GM12878 (cell line): ENCODE data around the gene PKD1L1. TPM values are rescaled to one million over a fixed set of nuclear protein-coding genes. Genes with fewer than 3 reads are reported as not detected.
"Not testable (repeated sequence)": the region's sequence is repeated elsewhere in the genome, so short reads cannot be mapped to it uniquely, and the experiment has no call there.

Experiments
- ATAC-seq: fragments of 200-7000 bp; cut with Tn5 transposase; 3 replicates; pipeline ENCODE4 v1.9.1; 2020; ENCODE audit warnings: mild to moderate bottlenecking, moderate library complexity
- BruUV-seq: library from RNA; stranded (reverse); fragments of 400-500 nt; replicated peaks from 2 replicates; lab custom pipeline; 2021; lab: Mats Ljungman, UMichigan
- CTCF ChIA-PET: fragments of 300-600 bp; sonication (Branson Sonifier 250); formaldehyde crosslinking; extraction: SDS; loops from one replicate; lab custom pipeline; 2021; ENCODE audit warnings: inconsistent platforms; lab: Yijun Ruan, JAX
- POLR2A ChIA-PET: fragments of 350-600 bp; formaldehyde crosslinking; extraction: SDS; loops from one replicate; lab custom pipeline; 2021; ENCODE audit warnings: inconsistent platforms; lab: Charles Lee
- RAD21 ChIA-PET: fragments of 300-600 bp; sonication (Branson Sonifier 250); formaldehyde crosslinking; loops from one replicate; lab custom pipeline; 2023; ENCODE audit warnings: antibody characterized with exemption; ENCODE audit not compliant: unreplicated experiment; lab: Charles Lee
- SMC1A ChIA-PET: fragments of 300-600 bp; sonication (Branson Sonifier 250); formaldehyde crosslinking; loops from one replicate; lab custom pipeline; 2023; ENCODE audit not compliant: unreplicated experiment, uncharacterized antibody; lab: Charles Lee
- DNase-seq: peaks from one replicate; pipeline ENCODE4 v3.0.0-alpha.2; 2011; ENCODE audit warnings: low read depth, low spot score
- FAIRE-seq: peaks from 3 replicates; lab custom pipeline; 2011; peaks lifted over from hg19 to GRCh38; lab: Jason Lieb, UNC
- H2AFZ ChIP-seq: 2 replicates; pipeline ENCODE4 v1.6.0; 2011; ENCODE audit warnings: low read depth, low read length, control low read depth; ENCODE audit not compliant: control insufficient read depth
- H3K27ac ChIP-seq: 2 replicates; pipeline ENCODE4 v1.5.1; 2011; ENCODE audit warnings: control low read depth; ENCODE audit not compliant: control insufficient read depth, insufficient read depth
- H3K27me3 ChIP-seq, 2 experiments: replicated peaks in 1 of 2; 2 replicates each; pipeline versions ENCODE4 v1.6.0 to v1.6.1; 2011; ENCODE audit warnings: low read length in 1 of 2; ENCODE audit not compliant: control insufficient read depth in 2 of 2, insufficient read depth in 2 of 2
- H3K36me3 ChIP-seq, 2 experiments: 2 replicates each; pipeline ENCODE4 v1.5.1; 2011; ENCODE audit warnings: low read length in 1 of 2; ENCODE audit not compliant: control insufficient read depth in 2 of 2, insufficient read depth in 2 of 2
- H3K4me1 ChIP-seq: 2 replicates; pipeline ENCODE4 v1.6.1; 2011; ENCODE audit warnings: mild to moderate bottlenecking, low read length, moderate library complexity, mixed read lengths; ENCODE audit not compliant: control insufficient read depth, insufficient read depth
- H3K4me2 ChIP-seq: 2 replicates; pipeline ENCODE4 v1.6.0; 2011; ENCODE audit warnings: control low read depth; ENCODE audit not compliant: control insufficient read depth, insufficient read depth
- H3K4me3 ChIP-seq: fragments of 200-600 bp; sonication (generic); 2 replicates; pipeline ENCODE4 v1.5.1; 2016
- H3K79me2 ChIP-seq: 2 replicates; pipeline ENCODE4 v1.6.0; 2011; ENCODE audit warnings: low read length; ENCODE audit not compliant: control insufficient read depth, insufficient read depth
- H3K9ac ChIP-seq: 2 replicates; pipeline ENCODE4 v1.8.0; 2011; ENCODE audit warnings: low read length, control low read depth, mixed read lengths; ENCODE audit not compliant: control insufficient read depth, insufficient read depth
- H3K9me3 ChIP-seq: replicated peaks from 3 replicates; pipeline ENCODE4 v1.5.1; 2011; ENCODE audit warnings: mild to moderate bottlenecking, low read length; ENCODE audit not compliant: control insufficient read depth, insufficient read depth
- H4K20me1 ChIP-seq: 2 replicates; pipeline ENCODE4 v1.6.0; 2011; ENCODE audit not compliant: control insufficient read depth, insufficient read depth
- ESRRA ChIP-seq: IDR thresholded peaks from 2 replicates; pipeline ENCODE4 v1.6.1; 2012; ENCODE audit warnings: mild to moderate bottlenecking, low read length, improper control_type of control experiment
- MTA2 ChIP-seq: fragments of 450-650 bp; IDR thresholded peaks from 2 replicates; pipeline ENCODE4 v1.6.1; 2016; ENCODE audit warnings: low read depth, mild to moderate bottlenecking, moderate library complexity
- MYC ChIP-seq: IDR thresholded peaks from 2 replicates; pipeline ENCODE4 v1.6.1; 2011; ENCODE audit warnings: mild to moderate bottlenecking, low read length, moderate library complexity, inconsistent platforms; ENCODE audit not compliant: insufficient read depth, insufficient replicate concordance, insufficient read length, severe bottlenecking
- NFIC ChIP-seq: IDR thresholded peaks from 2 replicates; pipeline ENCODE4 v1.6.1; 2012; ENCODE audit warnings: low read depth, mild to moderate bottlenecking, inconsistent platforms, low read length, moderate library complexity
- NFYA ChIP-seq: IDR thresholded peaks from 2 replicates; pipeline ENCODE4 v1.6.1; 2011; ENCODE audit warnings: low read depth, mild to moderate bottlenecking, low read length, improper control_type of control experiment, borderline replicate concordance
- NFYB ChIP-seq: IDR thresholded peaks from 2 replicates; pipeline ENCODE4 v1.6.1; 2011; ENCODE audit warnings: low read depth, mild to moderate bottlenecking, low read length, improper control_type of control experiment, moderate library complexity; ENCODE audit not compliant: insufficient read depth
- NR2C1 ChIP-seq: fragments of 450-650 bp; IDR thresholded peaks from 2 replicates; pipeline ENCODE4 v1.6.1; 2017; ENCODE audit warnings: antibody characterized with exemption, mild to moderate bottlenecking, moderate library complexity
- NRF1 ChIP-seq: conservative IDR thresholded peaks from 2 replicates; pipeline ENCODE4 v1.6.1; 2011; ENCODE audit warnings: mild to moderate bottlenecking, low read depth, low read length, improper control_type of control experiment
- RELB ChIP-seq: fragments of 450-650 bp; IDR thresholded peaks from 2 replicates; pipeline ENCODE4 v1.6.1; 2017; ENCODE audit warnings: low read depth, mild to moderate bottlenecking, moderate library complexity
- TAF1 ChIP-seq: IDR thresholded peaks from 2 replicates; pipeline ENCODE4 v1.6.1; 2011; ENCODE audit warnings: mild to moderate bottlenecking, low read depth, low read length, borderline replicate concordance
- TCF12 ChIP-seq: IDR thresholded peaks from 2 replicates; pipeline ENCODE4 v1.6.1; 2011; ENCODE audit warnings: low read depth, mild to moderate bottlenecking, low read length
- USF1 ChIP-seq: IDR thresholded peaks from 2 replicates; pipeline ENCODE4 v1.6.1; 2011; ENCODE audit warnings: borderline replicate concordance, low read depth, mild to moderate bottlenecking, moderate library complexity, mixed read lengths, low read length; ENCODE audit not compliant: insufficient read depth; ENCODE audit errors: extremely low read length
- USF2 ChIP-seq: IDR thresholded peaks from 2 replicates; pipeline ENCODE4 v1.6.1; 2011; ENCODE audit warnings: low read depth, low read length, improper control_type of control experiment, borderline replicate concordance
- ZNF384 ChIP-seq: IDR thresholded peaks from 2 replicates; pipeline ENCODE4 v1.6.1; 2012; ENCODE audit warnings: low read depth, mild to moderate bottlenecking, low read length, improper control_type of control experiment, borderline replicate concordance
- WGBS: methylation state at CpG from one replicate; pipeline ENCODE4 v1.1.6; 2016; ENCODE audit warnings: low lambda C conversion rate; ENCODE audit not compliant: insufficient replicate concordance, insufficient coverage; ENCODE audit errors: missing lambda C conversion rate; 5-methylcytosine and 5-hydroxymethylcytosine counted together
- in situ Hi-C: fragments of 300-500 bp; cut with MboI; formaldehyde crosslinking; loops from 9 replicates; pipeline ENCODE4 v1.14.3; 2018; ENCODE audit warnings: mixed read lengths
- intact Hi-C: fragments of 100-400 bp; cut with micrococcal nuclease; formaldehyde crosslinking; loops from one replicate; pipeline ENCODE4 v1.14.2; 2022; ENCODE audit not compliant: unreplicated experiment
- polyA plus RNA-seq, 11 experiments: library from polyadenylated mRNA; depleted of rRNA in 4 of 11; unstranded in 6 of 11; stranded (reverse) in 5 of 11; fragments of >200 nt; fragmentation: Nextera tagmentation in 4 of 11; fragmentation: Illumina TruSeq in 1 of 11; extraction: Ambion mirVana in 4 of 11; extraction: Trizol in 1 of 11; gene quantifications; 1 replicate in 1 of 11; 2 replicates in 10 of 11; pipeline versions ENCODE4 v1.2.1 to v1.2.3, GENCODE V29; 2011 to 2016; ENCODE audit warnings: inconsistent platforms in 2 of 11, missing spikeins in 2 of 11, low read depth in 1 of 11
- total RNA-seq, 4 experiments: library from RNA; depleted of rRNA in 3 of 4; stranded (reverse); fragments of >200 nt in 3 of 4; fragmentation: Illumina TruSeq in 1 of 4; extraction: Trizol in 1 of 4; gene quantifications; 2 replicates each; pipeline versions ENCODE4 v1.2.1 to v1.2.3, GENCODE V29; 2013 to 2021

Gene PKD1L1
- total and polyA plus RNA-seq, 10 of the 15 experiments (the other 5 are each of a cell fraction or from before 2014, with no cell fraction given) = under 0.01 to 0.05 (median 0.02) TPM; not detected in 3

GRCh38 chr7:47982610-47983009 lies 34.3 kb upstream of the PKD1L1 start:
- H2AFZ ChIP-seq = no peak overlapping the region
- H3K4me2 ChIP-seq = no peak overlapping the region
- BruUV-seq = no TSS peak
- no peak overlapping the region for H3K4me3 ChIP-seq
- H3K9me3 ChIP-seq = no peaks in the 10 kb centered on the region
- RAD21 ChIA-PET = interaction anchor here (1.2 to 2.7 kb wide), 2 partner anchors 38 to 103 kb away, joined by 4 to 10 read pairs; no protein-coding TSS in a partner anchor
- TF ChIP-seq NR2C1 (no peak), NFYA (no peak), MTA2 (no peak), ZNF384 (no peak), USF1 (no peak), NFYB (no peak), ESRRA (no peak), TCF12 (no peak), USF2 (no peak), NRF1 (no peak), NFIC (no peak), MYC (no peak), TAF1 (no peak), RELB (no peak)
- TF ChIP-seq, all 136 proteins: peak for 0
- ChIA-PET SMC1A (interaction anchor here (1.1 to 1.6 kb wide), 4 partner anchors 8 to 128 kb away, joined by 4 to 7 read pairs (median 4); no protein-coding TSS in a partner anchor), CTCF (interaction anchor here (0.8 to 2.6 kb wide), 4 partner anchors 9 to 128 kb away, joined by 3 to 15 read pairs (median 8); no protein-coding TSS in a partner anchor), POLR2A (no interaction called here)
- H3K9ac ChIP-seq = no peak overlapping the region
- DNase-seq (no peak), ATAC-seq (no peak), FAIRE-seq (no peak)
- intact Hi-C loops = no loop called here
- H3K4me1 ChIP-seq = peaks cover 4% of the 10 kb centered on the region; the same call in 1 of the 2 replicates
- no peaks in the 10 kb centered on the region for H3K27me3 ChIP-seq
- H3K27ac ChIP-seq = no peak overlapping the region
- no peaks in the 10 kb centered on the region; a peak in 2 of 4 replicates for H3K36me3 ChIP-seq
- WGBS = 0% methylated on average over 2 of the region's 2 CpGs
- in situ Hi-C loops = no loop called here
- peaks cover 10% of the 10 kb centered on the region for H3K79me2 ChIP-seq
- H4K20me1 ChIP-seq = no peaks in the 10 kb centered on the region

GRCh38 chr7:47980648-47981047 lies 32.4 kb upstream of the PKD1L1 start:
- peaks cover 10% of the 10 kb centered on the region for H3K79me2 ChIP-seq
- intact Hi-C loops, in situ Hi-C loops, FAIRE-seq, H3K36me3 ChIP-seq, H2AFZ ChIP-seq, H3K27me3 ChIP-seq, RAD21 ChIA-PET, DNase-seq, H3K9ac ChIP-seq, ATAC-seq, H4K20me1 ChIP-seq, H3K4me1 ChIP-seq, BruUV-seq, H3K27ac ChIP-seq, H3K9me3 ChIP-seq, H3K4me2 ChIP-seq, SMC1A ChIA-PET, H3K4me3 ChIP-seq, POLR2A ChIA-PET: not testable (repeated sequence)
- WGBS = 92% methylated on average over 4 of the region's 5 CpGs
- CTCF ChIA-PET = interaction anchor here (1.2 kb wide), 1 partner anchor 10 kb away, joined by 4 read pairs; no protein-coding TSS in a partner anchor
